IMR-90 (cell line): ENCODE results near the gene DPRX. TPM values are rescaled to one million over a fixed set of nuclear protein-coding genes. Genes with fewer than 3 reads are reported as not detected.

Experiments used
- ATAC-seq: fragments of 200-7000 bp; cut with Tn5 transposase; 2 replicates; pipeline ENCODE4 v1.9.1; 2020; ENCODE audit warnings: low read depth, mild to moderate bottlenecking, moderate library complexity
- BruUV-seq: library from RNA; stranded (reverse); fragments of 400-500 nt; replicated peaks from 2 replicates; lab custom pipeline; 2021; lab: Mats Ljungman, UMichigan
- CTCF ChIA-PET: fragments of 300-600 bp; formaldehyde crosslinking; extraction: SDS; loops from one replicate; lab custom pipeline; 2021; ENCODE audit warnings: antibody characterized with exemption; lab: Yijun Ruan, JAX
- POLR2A ChIA-PET: fragments of 300-600 bp; sonication (Branson Sonifier 250); formaldehyde crosslinking; loops from one replicate; lab custom pipeline; 2022; ENCODE audit warnings: antibody characterized with exemption; ENCODE audit not compliant: unreplicated experiment; lab: Charles Lee
- DNase-seq: peaks from one replicate; pipeline ENCODE4 v3.0.0; 2013
- H2AFZ ChIP-seq: replicated peaks from 2 replicates; pipeline ENCODE3; 2013; ENCODE audit warnings: low read length, mild to moderate bottlenecking; ENCODE audit not compliant: poor library complexity
- H2AK5ac ChIP-seq: 2 replicates; pipeline ENCODE4 v1.6.1; 2013; ENCODE audit warnings: low read depth, low read length, inconsistent platforms
- H2AK9ac ChIP-seq: replicated peaks from 2 replicates; pipeline ENCODE3; 2013; ENCODE audit warnings: mild to moderate bottlenecking, low read depth, low read length, moderate library complexity; ENCODE audit not compliant: poor library complexity
- H2BK120ac ChIP-seq: 2 replicates; pipeline ENCODE4 v1.6.1; 2013; ENCODE audit warnings: low read depth, low read length, inconsistent platforms
- H2BK15ac ChIP-seq: 3 replicates; pipeline ENCODE4 v1.6.1; 2013; ENCODE audit warnings: low read depth, low read length, inconsistent platforms
- H2BK20ac ChIP-seq: 2 replicates; pipeline ENCODE4 v1.6.1; 2013; ENCODE audit warnings: low read depth, mild to moderate bottlenecking, inconsistent platforms, low read length, moderate library complexity
- H2BK5ac ChIP-seq: 2 replicates; pipeline ENCODE4 v1.6.1; 2013; ENCODE audit warnings: mild to moderate bottlenecking, low read depth, low read length, inconsistent platforms; ENCODE audit not compliant: poor library complexity, severe bottlenecking
- H3K14ac ChIP-seq: replicated peaks from 2 replicates; pipeline ENCODE4 v1.6.1; 2013; ENCODE audit warnings: low read depth, low read length, inconsistent platforms
- H3K18ac ChIP-seq: 2 replicates; pipeline ENCODE4 v1.6.1; 2013; ENCODE audit warnings: low read depth, low read length, control low read depth
- H3K23ac ChIP-seq: 2 replicates; pipeline ENCODE4 v1.6.1; 2013; ENCODE audit warnings: low read depth, low read length, inconsistent platforms
- H3K27ac ChIP-seq: 2 replicates; pipeline ENCODE4 v1.5.1; 2013; ENCODE audit warnings: mild to moderate bottlenecking, control low read depth, low read length; ENCODE audit not compliant: insufficient read depth
- H3K27me3 ChIP-seq: 2 replicates; pipeline ENCODE4 v1.6.1; 2013; ENCODE audit warnings: low read length; ENCODE audit not compliant: control insufficient read depth, insufficient read depth
- H3K36me3 ChIP-seq: 2 replicates; pipeline ENCODE4 v1.6.1; 2013; ENCODE audit warnings: low read length, mixed read lengths; ENCODE audit not compliant: control insufficient read depth, insufficient read depth
- H3K4ac ChIP-seq: 2 replicates; pipeline ENCODE4 v1.6.1; 2013; ENCODE audit warnings: low read depth, low read length, inconsistent platforms
- H3K4me1 ChIP-seq: 2 replicates; pipeline ENCODE4 v1.6.1; 2013; ENCODE audit warnings: low read length, mixed read lengths; ENCODE audit not compliant: control insufficient read depth, insufficient read depth
- H3K4me2 ChIP-seq: 2 replicates; pipeline ENCODE4 v1.6.1; 2013; ENCODE audit warnings: low read depth, mild to moderate bottlenecking, control low read depth, low read length, moderate library complexity
- H3K4me3 ChIP-seq: 2 replicates; pipeline ENCODE4 v1.5.1; 2013; ENCODE audit warnings: low read depth, mild to moderate bottlenecking, control low read depth, low read length, moderate library complexity; ENCODE audit not compliant: insufficient read depth
- H3K56ac ChIP-seq: 2 replicates; pipeline ENCODE4 v1.6.1; 2013; ENCODE audit warnings: low read length, inconsistent platforms; ENCODE audit not compliant: insufficient read depth; ENCODE audit errors: extremely low read depth
- H3K79me1 ChIP-seq, 2 experiments: 2 replicates each; pipeline ENCODE4 v1.6.1; 2013; ENCODE audit warnings: low read length in 2 of 2, inconsistent platforms in 1 of 2, low read depth in 1 of 2
- H3K9ac ChIP-seq: 2 replicates; pipeline ENCODE4 v1.6.1; 2013; ENCODE audit warnings: low read depth, low read length, control low read depth
- H3K9me1 ChIP-seq: 2 replicates; pipeline ENCODE4 v1.6.1; 2013; ENCODE audit warnings: low read length, inconsistent platforms; ENCODE audit not compliant: insufficient read depth
- H3K9me3 ChIP-seq: 2 replicates; pipeline ENCODE4 v1.6.1; 2013; ENCODE audit warnings: low read length; ENCODE audit not compliant: control insufficient read depth, insufficient read depth
- H4K20me1 ChIP-seq: 2 replicates; pipeline ENCODE4 v1.6.1; 2013; ENCODE audit warnings: low read length, inconsistent platforms; ENCODE audit not compliant: insufficient read depth
- H4K5ac ChIP-seq: 2 replicates; pipeline ENCODE4 v1.6.1; 2013; ENCODE audit warnings: mild to moderate bottlenecking, low read depth, low read length, control low read depth
- H4K8ac ChIP-seq, 2 experiments: 2 replicates each; pipeline ENCODE4 v1.6.1; 2013; ENCODE audit warnings: low read depth in 2 of 2, low read length in 2 of 2, control low read depth in 1 of 2, inconsistent platforms in 1 of 2
- H4K91ac ChIP-seq: 2 replicates; pipeline ENCODE4 v1.6.1; 2013; ENCODE audit warnings: low read depth, low read length, inconsistent platforms; ENCODE audit not compliant: insufficient read depth
- BHLHE40 ChIP-seq: fragments of 150-350 bp; IDR thresholded peaks from 2 replicates; pipeline ENCODE4 v1.6.1; 2016; ENCODE audit warnings: mild to moderate bottlenecking, low read depth, low read length
- ELK1 ChIP-seq: fragments of 150-350 bp; IDR thresholded peaks from 2 replicates; pipeline ENCODE4 v1.6.1; 2016; ENCODE audit warnings: low read depth, mild to moderate bottlenecking, low read length, moderate library complexity, borderline replicate concordance
- FOS ChIP-seq: fragments of 150-350 bp; IDR thresholded peaks from 2 replicates; pipeline ENCODE4 v1.6.1; 2016; ENCODE audit warnings: low read depth, low read length
- MXI1 ChIP-seq: IDR thresholded peaks from 2 replicates; pipeline ENCODE4 v1.6.1; 2012; ENCODE audit warnings: low read depth, mild to moderate bottlenecking, low read length, moderate library complexity, borderline replicate concordance
- NFE2L2 ChIP-seq: fragments of 150-350 bp; IDR thresholded peaks from 2 replicates; pipeline ENCODE4 v1.6.1; 2016; ENCODE audit warnings: low read depth, mild to moderate bottlenecking, low read length
- POLR2A ChIP-seq: IDR thresholded peaks from 2 replicates; pipeline ENCODE4 v1.6.1; 2012; ENCODE audit warnings: mild to moderate bottlenecking, low read depth, low read length
- RAD21 ChIP-seq: IDR thresholded peaks from 2 replicates; pipeline ENCODE4 v1.6.1; 2012; ENCODE audit warnings: low read length, improper control_type of control experiment
- RCOR1 ChIP-seq: IDR thresholded peaks from 2 replicates; pipeline ENCODE4 v1.6.1; 2012; ENCODE audit warnings: mild to moderate bottlenecking, low read length, improper control_type of control experiment; ENCODE audit not compliant: insufficient replicate concordance
- RFX5 ChIP-seq: IDR thresholded peaks from 2 replicates; pipeline ENCODE4 v1.8.0; 2012; ENCODE audit warnings: low read depth, mild to moderate bottlenecking, low read length, moderate library complexity
- SMC3 ChIP-seq: fragments of 150-350 bp; IDR thresholded peaks from 2 replicates; pipeline ENCODE4 v1.6.1; 2016; ENCODE audit warnings: low read depth, mild to moderate bottlenecking, antibody characterized with exemption, low read length, moderate library complexity
- USF2 ChIP-seq: fragments of 150-350 bp; IDR thresholded peaks from 2 replicates; pipeline ENCODE4 v1.6.1; 2017; ENCODE audit warnings: mild to moderate bottlenecking, antibody characterized with exemption, low read length, low read depth
- WGBS, 2 experiments: methylation state at CpG; one replicate each; pipeline versions ENCODE4 v1.1.5 to v1.1.7; 2013; ENCODE audit warnings: missing lambda C conversion rate in 2 of 2; ENCODE audit not compliant: insufficient read length in 1 of 2; ENCODE audit errors: extremely low coverage in 2 of 2; 5-methylcytosine and 5-hydroxymethylcytosine counted together
- dilution Hi-C: fragments of 300-500 bp; cut with HindIII; formaldehyde crosslinking; loops from one replicate; pipeline ENCODE4 v1.14.3; 2018; ENCODE audit warnings: low sequenced_read_pairs; ENCODE audit not compliant: unreplicated experiment
- in situ Hi-C: fragments of 300-500 bp; cut with MboI; formaldehyde crosslinking; loops from 3 replicates; pipeline ENCODE4 v1.14.3; 2019; ENCODE audit warnings: low sequenced_read_pairs, inconsistent platforms, mixed read lengths
- intact Hi-C: fragments of 100-400 bp; cut with micrococcal nuclease; formaldehyde crosslinking; loops from 2 replicates; pipeline ENCODE4 v1.10.0; 2022
- polyA plus RNA-seq, 3 experiments: library from polyadenylated mRNA; depleted of rRNA; stranded (reverse); fragments of >200 nt; gene quantifications; 2 replicates each; pipeline ENCODE4 v1.2.3, GENCODE V29; 2012; ENCODE audit warnings: low replicate concordance in 1 of 3
- total RNA-seq: library from RNA; depleted of rRNA; stranded (reverse); fragments of >200 nt; gene quantifications from 2 replicates; pipeline ENCODE4 v1.2.3, GENCODE V29; 2012

The DPRX gene
- total and polyA plus RNA-seq, 2 of the 4 experiments (the other 2 are of a cell fraction) = not detected

- no peaks in the 10 kb centered on the region for H3K36me3 ChIP-seq
- H3K79me1 ChIP-seq = no peaks in the 10 kb centered on the region
- H3K4me3 ChIP-seq = no peak overlapping the region
- no peak overlapping the region for H2BK120ac ChIP-seq
- H2AK9ac ChIP-seq = no peak overlapping the region
- dilution Hi-C loops = no loop called here
- H4K5ac ChIP-seq = no peak overlapping the region
- H2BK5ac ChIP-seq = no peak overlapping the region
- DNase-seq (no peak), ATAC-seq (no peak)
- H4K91ac ChIP-seq = no peak overlapping the region
- no peak overlapping the region for H3K23ac ChIP-seq
- ChIA-PET CTCF (no interaction called here), POLR2A (no interaction called here)
- intact Hi-C loops = no loop called here
- H3K27ac ChIP-seq = no peak overlapping the region
- H2BK20ac ChIP-seq = no peak overlapping the region
- TF ChIP-seq RFX5 = no peak
- TF ChIP-seq FOS = no peak
- TF ChIP-seq POLR2A = no peak
- no peak for TF ChIP-seq ELK1
- TF ChIP-seq SMC3 = no peak
- TF ChIP-seq USF2 = no peak
- no peak for TF ChIP-seq BHLHE40
- TF ChIP-seq RCOR1 = no peak
- TF ChIP-seq NFE2L2 = no peak
- no peak for TF ChIP-seq MXI1
- no peak for TF ChIP-seq RAD21
- H2AK5ac ChIP-seq = no peak overlapping the region
- H3K4ac ChIP-seq = no peak overlapping the region
- H3K9ac ChIP-seq = no peak overlapping the region
- no peaks in the 10 kb centered on the region for H3K4me1 ChIP-seq
- H3K9me3 ChIP-seq = peaks cover 34% of the 10 kb centered on the region
- H3K27me3 ChIP-seq = no peaks in the 10 kb centered on the region
- no peak overlapping the region for H4K8ac ChIP-seq
- no peak overlapping the region for H3K18ac ChIP-seq
- no peak overlapping the region for H3K14ac ChIP-seq
- no peak overlapping the region for H2AFZ ChIP-seq
- H3K4me2 ChIP-seq = no peak overlapping the region
- no TSS peak for BruUV-seq
- H3K9me1 ChIP-seq = no peaks in the 10 kb centered on the region
- H4K20me1 ChIP-seq = no peaks in the 10 kb centered on the region
- in situ Hi-C loops = no loop called here
- H3K56ac ChIP-seq = no peak overlapping the region
- H2BK15ac ChIP-seq = no peak overlapping the region
- no CpG with 5 or more reads among the region's 6 CpGs for WGBS, 2 experiments
These were observed 27.5 kb downstream of the DPRX start for GRCh38 chr19:53659292-53659691.
